Measurements from ENCODE around the gene ANKRD13D. TPM values are rescaled to one million over a fixed set of nuclear protein-coding genes. Genes with fewer than 3 reads are reported as not detected.

The ANKRD13D gene
- total RNA-seq, 4 donors from 2014 or later, result 46.8 to 158 (median 69.5) TPM

DNA sequence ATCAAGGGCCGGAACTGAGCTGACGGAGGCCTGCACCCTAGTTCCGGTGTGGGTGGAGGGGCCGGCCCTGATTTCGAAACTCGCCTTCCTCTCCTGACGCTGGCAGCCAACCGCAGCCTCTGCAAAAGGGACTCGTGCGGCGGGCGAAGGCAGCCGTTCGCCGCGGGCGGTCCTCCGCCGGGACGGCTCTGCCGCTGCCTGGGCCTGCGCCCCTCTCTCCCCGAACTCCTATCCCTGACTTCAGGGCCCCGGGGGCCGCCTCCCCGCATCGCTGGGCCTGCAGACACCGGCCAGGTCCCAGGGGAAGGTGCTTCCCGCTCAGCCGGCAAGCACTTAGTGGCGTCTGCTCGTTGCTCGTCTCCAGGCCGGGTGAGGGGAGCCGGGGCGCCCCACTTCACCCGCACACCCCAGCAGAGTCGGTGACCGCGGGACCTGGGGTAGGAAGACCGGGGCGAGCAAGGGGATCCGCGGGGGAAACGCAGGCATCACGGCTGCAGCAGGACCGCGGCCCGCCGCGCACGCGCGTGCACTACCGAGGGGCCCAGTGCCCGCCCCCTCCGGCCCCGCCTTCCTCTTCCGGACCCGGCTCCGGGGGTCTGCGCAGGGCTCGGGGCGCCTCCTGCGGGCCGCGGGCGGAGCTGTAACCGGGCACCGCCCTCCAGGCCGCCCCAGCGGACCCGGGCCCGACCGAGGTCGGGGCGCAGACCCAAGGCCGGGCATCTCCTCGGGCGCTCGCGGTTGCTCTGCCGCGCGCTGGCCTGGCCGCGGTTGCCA is 464 bp upstream of the ANKRD13D start:
- peaks cover 0 to 69% (median 34%) of the 10 kb centered on the region in 4 donors for H3K4me1 ChIP-seq
- H3K9me3 ChIP-seq, result no peaks in the 10 kb centered on the region
- WGBS, 2 donors, result 1 to 3% methylated on average over 5 to 24 of the region's 87 CpGs
- no peaks in the 10 kb centered on the region for H3K27me3 ChIP-seq
- H3K4me3 ChIP-seq, result peak overlapping the region; percentile 59 to 90 (median 81)
- DNase-seq (ENCODE audit: low spot score in 2 of 2), result peak; percentile 79 to 82
- H3K36me3 ChIP-seq, result peaks cover 0 to 67% (median 28%) of the 10 kb centered on the region in 3 donors
- TF ChIP-seq EP300 (IDR thresholded peaks at IDR 0.05) (peak; percentile 32 to 90), POLR2A (IDR thresholded peaks at IDR 0.05) (peak; percentile 37 to 64), CTCF (IDR thresholded peaks at IDR 0.05) (peak; percentile 48 to 76 (median 55))
- H3K27ac ChIP-seq, result peak overlapping the region; percentile 84 to 96 (median 93)

DNA sequence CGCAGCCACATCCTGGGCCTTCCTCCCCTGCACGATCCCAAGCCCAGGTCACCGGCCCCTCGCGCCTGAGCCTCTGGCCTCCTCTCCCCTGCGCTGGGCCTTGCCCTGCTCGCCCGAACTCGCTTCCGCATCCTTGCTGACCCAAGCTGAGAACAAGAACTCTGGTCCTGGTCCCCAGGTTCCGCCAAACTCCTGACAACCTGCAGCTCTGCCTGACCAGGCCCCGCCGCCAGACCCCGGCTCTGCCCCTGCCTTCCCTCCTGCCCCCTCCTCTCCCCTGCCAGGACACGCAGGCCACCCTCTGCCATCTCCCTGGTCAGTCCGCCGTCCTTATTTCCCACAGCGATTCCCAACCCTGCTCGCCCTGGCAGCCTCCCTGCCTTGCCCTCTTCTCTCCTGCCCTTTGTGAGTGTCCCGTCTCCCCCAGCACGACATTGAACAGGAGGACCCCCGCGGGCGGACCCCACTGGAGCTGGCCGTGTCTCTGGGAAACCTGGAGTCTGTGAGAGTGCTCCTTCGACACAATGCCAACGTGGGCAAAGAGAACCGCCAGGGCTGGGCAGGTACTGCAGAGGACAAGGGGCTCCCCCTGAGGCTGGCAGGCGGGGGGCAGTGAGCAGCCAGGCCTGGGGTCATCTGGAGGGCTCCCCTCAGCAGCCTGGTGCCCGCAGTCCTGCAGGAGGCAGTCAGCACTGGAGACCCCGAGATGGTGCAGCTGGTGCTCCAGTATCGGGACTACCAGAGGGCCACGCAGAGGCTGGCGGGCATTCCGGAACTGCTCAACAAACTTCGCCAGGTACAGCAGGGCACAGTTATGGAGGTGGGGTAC is 762 bp downstream of the ANKRD13D start:
- H3K9me3 ChIP-seq, result peaks cover 0 to under 1% (median 0%) of the 10 kb centered on the region in 4 donors
- peak overlapping the region; percentile 84 to 93 (median 88) for H3K27ac ChIP-seq
- no peak for DNase-seq (ENCODE audit: low spot score in 2 of 2)
- peaks cover 0 to 64% (median 17%) of the 10 kb centered on the region in 3 donors for H3K36me3 ChIP-seq
- no peaks in the 10 kb centered on the region for H3K27me3 ChIP-seq
- peak overlapping the region; percentile 59 to 88 (median 75) for H3K4me3 ChIP-seq
- WGBS, 2 donors, result 21 to 24% methylated on average over 29 to 32 of the region's 36 CpGs
- TF ChIP-seq EP300 (IDR thresholded peaks at IDR 0.05) (no peak), CTCF (IDR thresholded peaks at IDR 0.05) (no peak), POLR2A (IDR thresholded peaks at IDR 0.05) (no peak)
- H3K4me1 ChIP-seq, result peaks cover 0 to 73% (median 33%) of the 10 kb centered on the region in 4 donors

DNA sequence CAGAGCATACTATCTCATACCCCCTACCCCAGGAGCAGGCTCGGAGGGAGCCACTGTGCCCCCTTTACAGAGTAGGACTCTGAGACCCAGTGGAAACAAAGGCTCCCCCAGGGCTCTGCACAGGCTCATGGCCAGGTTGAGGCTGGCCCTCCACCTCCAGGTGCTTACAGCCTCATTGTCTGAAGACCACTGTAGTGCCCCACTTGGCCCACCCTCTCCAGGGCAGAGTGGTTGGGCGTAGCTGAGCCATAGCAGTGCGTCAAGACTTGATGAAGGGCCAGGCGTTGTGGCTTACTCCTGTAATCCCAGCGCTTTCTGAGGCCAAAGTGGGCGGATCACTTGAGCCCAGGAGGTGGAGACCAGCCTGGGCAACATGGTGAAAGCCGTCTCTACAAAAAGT is 1.7 kb downstream of the ANKRD13D start:
- H3K4me1 ChIP-seq, result peaks cover 0 to 68% (median 33%) of the 10 kb centered on the region in 4 donors
- peak overlapping the region in 3 of 4 donors; percentile 85 to 93 (median 90) for H3K27ac ChIP-seq
- WGBS, 2 donors, result 64 to 72% methylated on average over 7 of the region's 7 CpGs
- peaks cover 0 to 10% (median 2%) of the 10 kb centered on the region in 4 donors for H3K9me3 ChIP-seq
- peak overlapping the region in 1 of 4 donors; percentile 75 for H3K4me3 ChIP-seq
- H3K36me3 ChIP-seq, result peaks cover 0 to 64% (median 11%) of the 10 kb centered on the region in 3 donors
- H3K27me3 ChIP-seq, result no peaks in the 10 kb centered on the region
- no peak for TF ChIP-seq CTCF (IDR thresholded peaks at IDR 0.05)
- TF ChIP-seq POLR2A (IDR thresholded peaks at IDR 0.05), result no peak
- TF ChIP-seq EP300 (IDR thresholded peaks at IDR 0.05), result no peak
- no peak for DNase-seq (ENCODE audit: low spot score in 2 of 2)

- Histone ChIP-seq H3K27ac (peak overlapping the region in 1 of 4 donors; percentile 8), H3K9me3 (peaks cover 0 to 19% (median 3%) of the 10 kb centered on the region in 4 donors), H3K4me1 (peaks cover 0 to 59% (median 27%) of the 10 kb centered on the region in 4 donors), H3K4me3 (no peak overlapping the region), H3K36me3 (peaks cover 0 to 64% (median 10%) of the 10 kb centered on the region in 3 donors), H3K27me3 (no peaks in the 10 kb centered on the region)
- DNase-seq (ENCODE audit: low spot score in 2 of 2), result no peak
- 88 to 90% methylated on average over 31 to 33 of the region's 33 CpGs for WGBS, 2 donors
- no peak for TF ChIP-seq CTCF (IDR thresholded peaks at IDR 0.05)
- TF ChIP-seq EP300 (IDR thresholded peaks at IDR 0.05), result no peak
- TF ChIP-seq POLR2A (IDR thresholded peaks at IDR 0.05), result no peak
Measured at GRCh38 chr11:67291481-67292381, 2.6 kb downstream of the ANKRD13D start.

All from tibial nerve (tissue), 4 donors.